ENCODE results near the gene ABCA3.

Gene ABCA3

DNA sequence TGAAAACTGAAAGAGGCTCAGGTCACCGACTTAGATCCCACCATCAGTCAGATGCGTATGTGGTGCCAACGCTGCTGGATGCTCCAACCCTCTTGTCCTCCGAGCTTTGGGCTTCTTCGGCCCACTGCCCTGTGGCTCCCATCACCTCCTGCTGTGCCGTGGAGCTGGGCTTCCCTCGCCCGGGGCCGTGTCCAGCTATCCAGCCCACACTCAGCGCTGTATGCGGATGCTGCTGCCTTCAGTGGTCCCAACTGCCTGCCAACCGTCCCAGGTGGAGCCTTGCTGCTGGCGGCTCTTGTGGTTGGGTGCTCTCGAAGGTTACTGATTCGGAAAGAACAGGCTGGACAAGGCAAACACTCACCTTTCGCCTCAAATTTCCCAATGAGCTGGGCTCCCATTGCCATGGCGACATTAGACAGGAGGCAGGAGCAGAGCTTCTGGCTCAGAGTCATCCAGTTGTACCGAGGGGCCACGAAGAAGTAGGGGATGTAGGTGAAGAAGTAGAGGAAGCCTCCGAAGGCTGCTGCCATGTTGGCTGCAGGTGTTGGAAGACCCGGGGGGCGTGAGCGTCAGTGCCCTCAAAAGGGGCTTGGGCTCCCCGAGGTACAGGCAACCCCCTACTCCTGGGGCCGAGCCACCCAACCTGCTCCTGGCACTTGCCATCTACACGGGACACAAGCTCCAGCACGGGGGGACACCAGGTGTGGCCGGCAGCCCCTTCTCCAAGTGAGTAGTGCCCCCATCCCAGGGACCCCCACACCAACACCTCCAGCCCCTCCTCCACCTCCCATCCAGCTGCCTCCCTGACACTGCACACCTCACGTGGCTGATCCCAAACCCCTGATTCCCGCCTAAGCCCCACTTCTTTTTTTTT lies 32.2 kb downstream of the ABCA3 start:
- DNase-seq = no peak

DNA sequence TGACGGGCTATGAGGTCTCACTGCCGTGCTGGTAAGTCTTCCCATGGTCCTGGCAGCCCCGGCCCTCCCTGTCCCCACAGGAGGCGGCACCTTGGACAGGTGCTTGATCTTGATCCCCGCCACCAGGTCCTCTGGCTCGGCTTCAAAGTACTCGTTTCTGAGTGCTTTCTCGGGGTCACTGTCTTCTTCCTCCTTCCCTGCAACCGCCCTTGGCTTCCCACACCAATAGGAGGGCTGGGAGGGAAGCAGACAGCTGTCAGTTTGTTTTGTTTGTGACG lies 40.7 kb downstream of the ABCA3 start:
- no peak for DNase-seq

DNA sequence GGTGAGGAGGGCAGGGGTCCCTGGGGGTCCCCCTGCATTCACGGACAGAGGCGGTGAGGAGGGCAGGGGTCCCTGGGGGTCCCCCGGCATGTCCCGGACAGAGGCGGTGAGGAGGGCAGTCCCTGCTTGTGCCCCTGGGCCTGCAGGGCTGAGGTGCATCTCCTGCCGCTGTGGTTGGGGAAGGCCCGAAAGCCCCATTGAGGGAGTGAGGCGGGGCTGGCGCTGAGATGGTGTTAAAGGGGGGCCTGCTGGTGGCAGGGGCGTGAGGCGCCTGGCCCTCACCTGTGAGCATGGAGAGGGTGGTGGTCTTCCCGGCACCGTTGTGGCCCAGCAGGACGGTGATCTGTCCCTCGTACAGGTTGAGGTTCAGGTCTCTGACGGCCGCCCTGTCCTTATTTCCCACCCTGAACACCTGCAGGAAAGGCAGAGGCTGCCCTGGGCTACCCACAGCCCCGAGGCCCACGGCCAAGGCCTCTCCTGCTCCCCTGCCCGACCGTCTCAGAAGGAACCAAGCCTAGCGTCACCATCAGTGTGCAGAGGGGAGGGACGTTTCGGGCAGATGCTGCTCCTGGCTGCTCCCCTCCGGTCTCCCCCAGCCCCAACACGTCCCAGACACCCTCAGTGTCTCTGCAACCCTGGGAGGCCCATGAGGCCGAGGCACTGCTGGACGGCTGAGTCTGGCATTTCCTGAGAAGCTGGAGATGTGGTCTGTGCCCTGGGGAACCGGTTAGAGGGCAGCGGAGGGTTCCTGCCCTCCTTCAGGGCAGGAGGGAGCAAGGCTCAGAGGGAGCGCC lies 41.2 kb downstream of the ABCA3 start:
- DNase-seq = no peak

DNA sequence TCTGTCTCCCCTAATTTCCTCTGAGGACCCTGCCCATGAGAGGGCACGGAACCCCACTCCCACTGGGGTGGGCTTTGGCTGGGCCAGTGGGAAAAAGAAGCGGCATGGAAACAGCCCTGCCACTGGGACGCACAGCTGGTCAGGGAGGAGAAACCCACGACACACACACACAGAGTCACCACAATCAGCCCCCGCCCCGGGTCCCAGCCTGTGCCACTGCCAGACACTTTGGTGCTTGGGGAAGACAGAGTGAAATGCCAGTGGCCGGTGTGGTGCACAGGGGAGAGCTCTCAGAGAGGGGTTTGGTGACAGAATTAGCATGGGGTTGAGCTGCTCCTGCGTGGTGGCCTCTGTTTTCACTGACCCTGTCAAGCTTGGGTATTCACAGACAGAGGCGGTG lies 41.9 kb downstream of the ABCA3 start:
- DNase-seq = no peak

DNA sequence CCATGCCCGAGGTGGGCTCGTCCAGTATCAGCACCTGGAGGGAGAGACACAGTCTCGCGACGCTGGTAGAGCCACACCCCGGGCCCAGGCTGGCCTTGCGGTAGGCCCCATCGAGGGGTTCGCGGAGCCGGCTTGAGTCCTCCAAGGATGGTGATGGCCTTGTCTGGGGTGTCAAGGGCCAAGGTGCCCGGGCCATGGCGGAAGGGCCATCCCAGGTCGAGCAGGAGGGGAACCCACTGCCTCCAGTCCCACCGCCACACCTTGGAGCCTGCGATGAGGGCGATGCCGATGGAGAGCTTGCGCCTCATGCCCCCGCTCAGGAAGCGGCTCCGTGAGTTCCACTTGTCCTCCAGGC lies 43.0 kb downstream of the ABCA3 start:
- no peak for DNase-seq

DNA sequence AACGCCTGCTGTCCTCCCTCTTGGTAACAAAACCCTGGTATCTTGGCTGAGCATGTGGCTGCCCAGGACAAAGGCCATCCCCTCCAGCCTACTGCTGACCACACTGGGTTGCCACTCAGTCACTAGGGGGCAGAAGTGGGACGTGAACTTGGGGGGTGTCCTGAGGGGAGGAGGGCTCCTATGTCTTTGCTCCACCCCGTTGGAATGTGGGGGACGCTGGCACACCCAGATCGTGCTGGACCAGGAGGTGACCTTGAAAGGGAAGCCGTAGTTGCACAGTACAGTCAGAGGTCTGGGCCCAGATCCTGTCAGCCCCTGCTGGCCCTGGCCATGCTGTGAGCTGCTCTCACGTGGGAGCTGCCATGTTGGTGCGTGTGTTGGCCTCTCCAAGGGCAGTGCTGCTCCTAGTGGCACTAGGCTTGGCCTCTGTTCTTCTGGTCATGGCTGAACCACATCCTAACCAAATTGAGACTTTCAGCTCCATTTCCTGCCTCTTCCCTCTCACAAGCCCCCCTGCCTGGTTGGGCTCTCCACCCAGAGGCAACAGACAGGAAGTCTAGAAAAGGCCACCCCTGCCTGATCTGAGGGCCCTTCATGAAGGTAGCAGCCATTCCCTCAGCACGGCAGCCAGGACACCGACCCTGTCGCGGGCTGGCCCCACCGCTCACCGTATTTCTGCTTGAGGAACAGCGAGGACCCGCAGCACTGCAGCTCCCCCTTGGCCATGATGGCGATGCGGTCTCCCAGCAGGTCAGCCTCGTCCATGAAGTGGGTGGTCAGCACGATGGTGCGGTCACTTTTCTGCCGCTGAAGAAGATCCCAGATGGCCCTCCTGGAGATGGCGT lies 43.6 kb downstream of the ABCA3 start:
- no peak for DNase-seq

DNA sequence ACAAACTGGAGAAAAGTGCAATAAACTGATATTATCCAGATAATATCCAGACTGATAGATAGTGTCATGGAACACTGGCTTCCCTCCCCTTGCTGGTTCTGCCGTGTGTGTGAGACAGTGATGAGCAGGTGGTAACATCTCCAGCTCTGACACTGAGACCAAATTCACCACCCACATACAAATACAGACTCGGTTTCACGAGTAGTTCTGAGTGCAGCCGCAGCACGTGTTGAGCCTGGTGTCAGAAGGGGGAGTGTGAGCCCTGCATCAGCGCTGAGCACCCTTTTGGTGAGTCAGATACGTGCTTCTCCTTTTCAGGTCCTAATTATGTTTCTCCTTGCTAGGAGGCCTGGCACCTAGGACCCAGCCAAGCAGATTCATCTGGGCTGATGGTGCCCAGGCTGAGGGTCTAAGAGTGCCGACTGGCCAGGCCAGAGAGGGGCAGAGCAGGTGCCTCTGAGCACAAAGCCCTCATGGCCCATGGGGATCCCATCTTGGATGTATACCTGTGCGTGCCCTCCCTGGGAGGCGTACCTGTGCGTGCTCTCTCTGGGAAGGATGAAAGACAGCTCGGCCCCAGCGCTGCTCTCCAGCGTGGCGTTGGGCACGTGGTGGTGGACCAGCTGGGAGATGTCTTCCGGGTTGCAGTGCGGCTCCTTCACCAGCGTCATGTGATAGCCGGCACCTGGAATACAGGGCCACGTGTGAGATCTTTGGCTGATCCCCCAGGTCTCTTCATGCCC lies 45.3 kb downstream of the ABCA3 start:
- DNase-seq = no peak

DNA sequence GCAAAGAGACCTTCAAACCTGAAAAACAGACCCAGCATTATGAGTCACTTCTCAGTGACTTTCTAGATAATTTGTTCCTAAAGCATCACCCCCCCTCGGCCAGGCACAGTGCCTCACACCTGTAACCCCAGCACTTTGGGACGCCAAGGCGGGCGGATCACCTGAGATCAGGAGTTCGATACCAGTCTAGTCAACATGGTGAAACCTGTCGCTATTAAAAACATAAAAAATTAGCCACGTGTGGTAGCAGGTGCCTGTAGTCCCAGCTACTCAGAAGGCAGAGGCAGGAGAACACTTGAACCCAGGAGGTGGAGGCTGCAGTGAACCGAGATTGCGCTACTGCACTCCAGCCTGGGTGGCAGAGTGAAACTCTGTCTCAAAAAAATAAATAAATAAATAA lies 48.3 kb downstream of the ABCA3 start:
- DNase-seq = no peak

DNA sequence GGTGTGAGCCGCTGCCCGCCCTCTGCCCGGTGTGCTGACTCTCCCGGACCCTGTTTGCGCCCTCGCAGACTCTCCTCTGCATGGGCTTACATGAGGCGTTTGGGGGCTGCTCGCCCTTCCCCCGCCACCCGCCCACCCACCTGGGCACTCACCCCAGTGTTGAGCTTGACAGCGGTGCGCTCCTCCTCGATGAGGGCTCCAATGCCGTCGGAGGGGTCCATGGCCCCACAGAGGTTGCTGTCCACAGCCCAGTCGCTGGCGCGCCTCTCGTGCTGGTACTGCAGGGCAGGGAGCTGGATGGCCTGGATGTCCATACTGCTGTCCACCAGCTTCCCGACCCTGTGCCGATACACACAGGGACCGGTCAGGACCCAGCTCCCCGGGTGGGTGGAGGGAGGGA lies 51.2 kb downstream of the ABCA3 start:
- DNase-seq = no peak

DNA sequence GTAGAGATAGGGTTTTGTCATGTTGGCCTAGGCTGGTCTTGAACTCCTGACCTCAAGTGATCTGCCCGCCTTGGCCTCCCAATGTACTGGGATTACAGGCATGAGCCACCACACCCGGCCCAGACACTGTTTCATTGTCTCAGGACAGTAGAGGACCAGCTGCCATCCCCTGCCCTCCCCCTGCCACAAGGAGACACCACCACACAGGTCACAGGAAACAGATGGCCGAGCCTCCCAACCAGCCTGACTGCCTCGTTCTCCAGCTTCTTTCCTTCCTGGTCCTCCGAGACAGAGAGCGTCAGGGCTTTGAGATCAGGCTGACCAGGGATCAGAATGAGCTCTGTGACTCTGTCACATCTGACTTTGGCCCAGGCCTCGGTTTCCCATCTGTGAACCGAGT lies 51.8 kb downstream of the ABCA3 start:
- DNase-seq = no peak

DNA sequence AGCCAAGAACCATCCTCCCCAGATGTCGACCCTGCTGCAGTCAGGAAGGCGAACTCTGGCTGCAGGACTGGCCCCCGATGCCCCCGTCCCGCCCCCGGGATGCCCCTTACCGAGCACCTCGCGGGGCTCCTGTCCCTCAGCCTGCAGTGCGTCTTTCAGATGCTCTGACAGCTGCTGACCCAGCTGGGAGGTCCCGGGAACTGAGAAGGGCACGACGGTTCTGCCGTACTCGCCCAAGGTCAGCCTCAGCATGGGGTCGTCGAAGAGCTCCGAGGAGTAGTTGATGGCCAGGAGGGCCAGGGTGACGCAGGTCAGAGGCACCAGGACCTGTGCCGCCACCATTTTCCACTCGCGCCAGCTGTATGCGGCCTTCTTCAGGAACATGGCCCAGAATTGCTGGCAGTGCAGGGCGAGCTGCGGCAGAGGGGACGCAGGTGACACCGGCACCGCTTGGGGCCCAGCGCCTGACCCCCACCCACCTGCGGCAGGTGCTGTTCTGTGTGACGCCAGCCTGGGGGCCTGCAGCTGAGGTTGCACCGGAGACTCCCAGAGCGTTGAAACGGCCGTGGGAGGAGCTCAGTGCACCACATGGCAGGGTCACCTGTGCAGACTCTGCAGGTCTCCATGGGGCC lies 52.5 kb downstream of the ABCA3 start:
- DNase-seq = no peak

DNA sequence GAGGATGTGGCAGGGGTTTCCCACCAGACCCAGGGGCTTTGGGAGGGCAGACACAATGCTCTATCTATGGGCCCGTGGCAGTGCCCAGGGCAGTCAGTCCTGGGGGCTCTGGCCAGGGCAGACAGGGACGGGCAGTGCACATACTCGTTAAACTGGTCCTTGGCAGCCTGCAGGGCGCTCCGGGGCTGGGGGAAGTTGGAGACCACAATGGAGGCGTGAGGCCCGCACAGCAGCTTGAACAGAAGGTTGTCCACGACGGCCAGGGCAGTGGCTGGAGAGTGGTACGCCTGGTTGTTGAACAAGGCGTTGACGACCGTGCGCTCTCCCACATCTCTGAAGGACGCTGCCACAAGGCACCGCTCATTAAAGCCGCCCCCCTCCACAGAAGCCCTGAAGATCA lies 54.0 kb downstream of the ABCA3 start:
- no peak for DNase-seq

DNA sequence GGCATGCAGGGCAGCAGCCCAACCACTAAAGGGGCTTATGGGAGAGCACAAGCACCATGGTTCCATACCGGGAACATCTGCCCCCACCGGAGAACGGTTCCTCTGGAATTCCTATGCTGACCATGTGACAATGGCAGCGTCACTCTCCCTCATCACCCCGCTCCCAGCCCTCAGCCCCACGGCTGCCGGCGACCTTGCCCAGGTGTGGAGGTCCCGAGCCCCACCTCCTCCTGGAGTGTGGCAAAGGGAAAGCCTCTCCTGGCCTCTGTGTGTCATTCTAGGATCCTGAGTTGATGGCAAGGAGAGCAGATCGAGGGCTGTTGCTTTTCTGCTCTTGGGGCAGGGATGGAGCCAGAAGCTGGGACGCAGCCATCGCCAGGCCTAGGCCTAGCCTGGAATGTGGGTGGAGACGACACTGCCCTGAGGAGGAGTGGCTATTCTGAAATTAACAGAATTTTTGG lies 54.8 kb downstream of the ABCA3 start:
- DNase-seq = no peak

DNA sequence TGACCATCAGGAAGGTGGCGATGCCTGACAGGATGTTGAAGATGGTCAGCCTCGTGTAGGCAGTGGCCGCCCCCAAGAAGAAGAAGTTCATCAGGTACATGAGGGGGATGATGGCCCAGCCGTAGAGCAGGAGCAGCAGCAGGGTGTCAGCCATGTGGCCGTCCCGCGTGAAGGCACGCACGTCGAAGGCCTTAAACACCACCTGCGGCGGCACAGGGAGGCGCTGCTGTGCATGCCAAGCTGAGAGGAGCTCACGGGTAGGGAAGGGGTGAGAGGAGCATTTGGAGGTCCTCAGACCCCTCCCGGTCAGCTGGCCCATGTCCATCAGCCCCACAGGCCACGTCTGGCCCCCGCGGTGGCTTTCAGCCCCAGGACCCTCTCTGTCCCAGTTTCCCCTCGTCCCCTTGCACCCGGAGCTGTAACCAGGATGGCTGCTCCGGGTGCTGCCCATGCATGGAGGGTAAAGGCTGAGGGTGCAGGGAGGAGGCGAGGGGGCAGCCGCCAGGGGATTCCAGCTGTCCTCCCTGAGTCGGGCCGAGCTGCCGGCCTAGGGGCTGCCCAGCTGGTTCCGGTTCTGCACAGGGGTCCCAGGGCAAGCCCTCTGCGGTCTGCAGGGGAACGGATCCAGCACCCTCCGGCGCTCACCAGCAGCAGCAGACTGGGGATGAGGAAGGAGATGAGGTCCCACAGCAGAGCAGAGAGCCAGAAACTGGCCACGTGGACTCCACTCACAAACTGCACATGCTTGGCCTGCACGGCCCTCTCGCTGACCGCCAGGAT lies 55.5 kb downstream of the ABCA3 start:
- no peak for DNase-seq

DNA sequence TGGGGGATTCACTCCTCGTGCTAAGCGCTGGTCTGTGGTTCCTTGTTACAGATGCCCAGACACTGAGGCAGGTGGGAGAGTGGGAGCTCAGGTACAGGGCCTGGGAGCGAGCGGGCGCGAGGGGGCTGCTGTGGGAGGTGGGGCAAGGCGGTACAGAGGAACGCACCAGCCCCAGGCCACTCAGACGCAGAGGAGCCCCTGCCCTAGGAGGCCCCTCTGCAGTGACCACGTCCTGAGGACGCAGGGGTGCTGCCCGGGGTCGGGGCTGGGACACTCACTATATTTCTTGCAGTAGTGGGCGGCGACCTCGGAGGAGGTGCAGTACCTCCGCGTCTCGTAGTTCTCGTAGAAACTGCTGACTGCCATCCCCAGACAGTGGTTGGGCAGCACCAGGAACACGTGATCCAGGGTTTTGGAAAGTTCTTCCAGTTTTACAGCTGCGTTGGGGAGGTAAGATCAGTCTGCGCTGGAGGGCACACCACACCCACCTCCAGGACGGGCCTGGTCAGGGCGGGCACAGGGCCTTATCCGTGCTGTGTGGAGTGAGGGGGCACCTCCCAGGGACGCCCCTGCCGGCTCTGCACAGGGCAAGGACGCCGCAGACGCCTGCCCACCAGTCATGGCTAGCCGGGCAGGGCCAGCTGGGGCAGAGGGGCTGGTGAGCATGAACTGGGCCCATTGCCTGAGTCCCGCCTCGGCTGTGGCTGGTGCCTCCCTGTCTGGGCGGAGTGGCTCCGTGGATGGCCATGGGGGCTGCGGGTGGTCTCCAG lies 56.3 kb downstream of the ABCA3 start:
- no peak for DNase-seq

DNA sequence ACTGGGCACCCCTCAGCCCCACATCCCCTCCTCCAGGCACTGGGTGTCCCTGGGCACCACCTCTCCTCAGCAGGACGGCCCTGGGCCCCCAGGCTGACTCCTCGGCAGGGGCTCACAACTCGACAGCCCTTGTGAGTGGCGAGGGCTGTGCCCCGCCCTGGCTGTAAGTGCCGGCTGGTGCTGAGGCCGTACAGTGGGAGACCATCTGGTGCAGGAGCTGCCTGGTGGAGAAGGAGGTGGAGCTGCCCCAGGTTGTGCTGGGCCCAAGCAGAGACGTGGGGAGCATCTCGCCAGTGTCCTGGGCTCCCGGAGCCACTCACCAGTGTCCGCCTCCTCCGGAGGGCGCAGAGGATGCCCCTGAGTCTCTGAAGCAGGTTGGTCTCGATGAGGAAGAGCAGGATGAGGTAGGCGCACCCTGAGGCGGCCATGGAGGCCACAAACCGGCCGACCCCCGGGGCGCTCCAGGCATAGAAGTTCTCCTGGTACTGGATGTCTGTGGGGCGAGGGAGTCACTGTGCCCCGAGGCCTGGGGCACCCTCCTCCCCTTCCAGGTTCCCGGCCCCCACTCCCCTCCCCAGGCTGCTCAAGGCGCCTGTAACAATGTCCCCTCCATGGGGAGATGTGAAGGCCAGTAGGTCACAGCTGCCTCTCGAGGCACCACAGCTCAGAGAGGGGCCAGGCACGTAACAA lies 57.5 kb downstream of the ABCA3 start:
- no peak for DNase-seq

DNA sequence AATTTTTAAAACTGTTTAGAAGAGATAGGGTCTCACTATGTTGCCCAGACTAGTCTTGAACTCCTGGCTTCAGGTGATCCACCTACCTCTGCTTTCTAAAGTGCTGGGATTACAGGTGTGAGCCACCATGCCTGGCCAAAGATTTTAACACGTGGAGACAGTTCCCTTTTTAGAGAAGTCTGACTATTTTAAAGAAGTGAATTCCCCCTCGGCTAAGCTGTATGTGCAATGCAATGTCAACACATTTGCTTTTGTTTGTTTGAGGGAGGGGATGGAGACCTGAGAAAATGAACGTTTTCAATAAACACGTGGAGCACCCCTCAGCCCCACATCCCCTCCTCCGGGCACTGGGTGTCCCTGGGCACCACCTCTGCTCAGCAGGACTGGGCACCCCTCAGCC lies 58.3 kb downstream of the ABCA3 start:
- no peak for DNase-seq

DNA sequence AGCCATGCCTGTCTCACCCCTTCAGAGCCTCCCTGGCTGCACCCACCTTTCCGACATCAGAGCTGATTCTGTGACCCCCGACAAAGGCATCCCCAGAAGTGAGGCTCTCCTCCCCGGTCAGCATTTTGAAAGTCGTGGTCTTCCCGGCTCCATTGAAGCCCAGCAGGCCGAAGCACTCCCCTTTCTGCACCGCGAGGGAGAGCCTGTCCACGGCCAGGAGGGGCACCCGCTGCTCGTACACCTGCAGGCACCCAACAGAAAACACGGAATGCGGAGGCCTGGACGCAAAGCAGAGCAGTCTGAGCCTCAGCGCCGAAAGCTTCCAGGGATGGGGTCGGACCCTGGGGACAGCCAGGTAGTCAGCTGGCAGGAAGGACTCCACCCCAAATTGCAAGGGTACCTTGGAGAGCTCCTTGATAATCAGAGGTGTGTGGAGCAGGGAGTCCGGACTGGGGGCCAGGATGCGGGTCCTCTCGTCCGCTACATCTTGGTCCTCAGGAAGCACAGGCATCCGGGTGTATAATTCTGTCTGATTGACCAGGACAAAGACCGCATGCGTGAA lies 59.5 kb downstream of the ABCA3 start:
- no peak for DNase-seq

DNA sequence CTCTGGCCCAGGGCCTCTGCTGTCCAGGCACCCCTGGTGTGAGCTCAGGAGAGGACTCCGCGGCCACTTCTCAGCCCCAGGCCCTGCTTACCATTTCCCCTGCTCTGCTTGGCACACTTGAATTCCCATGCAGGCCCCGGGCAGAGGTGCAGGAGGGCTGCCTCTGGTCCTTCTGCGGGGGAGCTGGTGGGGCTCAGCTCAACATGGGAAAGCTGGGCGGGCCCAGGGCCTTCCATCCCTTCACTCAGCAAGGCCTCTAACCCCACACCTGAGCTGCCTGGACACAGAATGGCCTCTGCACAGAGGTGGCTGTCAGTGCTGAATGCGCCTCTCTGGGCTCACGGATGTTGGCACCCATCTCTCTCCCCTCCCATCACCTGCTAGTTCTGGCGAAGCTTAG lies 60.1 kb downstream of the ABCA3 start:
- no peak for DNase-seq
